ENCODE measurements around the gene NDEL1.

NDEL1 gene

GRCh38 chr17:8417806-8418205, 17.9 kb upstream of the NDEL1 start:
- DNase-seq (ENCODE audit: low read depth) = no peak

GRCh38 chr17:8418471-8418870, 17.2 kb upstream of the NDEL1 start:
- no peak for DNase-seq (ENCODE audit: low read depth)

- no peak for DNase-seq (ENCODE audit: low read depth)
Observed at GRCh38 chr17:8419305-8419704, 16.4 kb upstream of the NDEL1 start.

GRCh38 chr17:8420041-8420934, 15.4 kb upstream of the NDEL1 start:
- DNase-seq (ENCODE audit: low read depth) = no peak

GRCh38 chr17:8421571-8421970, 14.1 kb upstream of the NDEL1 start:
- no peak for DNase-seq (ENCODE audit: low read depth)

GRCh38 chr17:8426094-8426720, 9.5 kb upstream of the NDEL1 start:
- no peak for DNase-seq (ENCODE audit: low read depth)

GRCh38 chr17:8426802-8427201, 8.9 kb upstream of the NDEL1 start:
- DNase-seq (ENCODE audit: low read depth) = no peak

GRCh38 chr17:8430966-8431365, 4.7 kb upstream of the NDEL1 start:
- no peak for DNase-seq (ENCODE audit: low read depth)

- DNase-seq (ENCODE audit: low read depth) = peak; percentile 27
Observed at GRCh38 chr17:8436169-8436843, 622 bp downstream of the NDEL1 start.

- no peak for DNase-seq (ENCODE audit: low read depth)
Observed at GRCh38 chr17:8436844-8437171, 1.1 kb downstream of the NDEL1 start.

GRCh38 chr17:8438441-8438840, 2.8 kb downstream of the NDEL1 start:
- DNase-seq (ENCODE audit: low read depth) = no peak

GRCh38 chr17:8439681-8440080, 4.0 kb downstream of the NDEL1 start:
- no peak for DNase-seq (ENCODE audit: low read depth)

- no peak for DNase-seq (ENCODE audit: low read depth)
Observed at GRCh38 chr17:8441690-8442089, 6.0 kb downstream of the NDEL1 start.

- DNase-seq (ENCODE audit: low read depth) = no peak
Observed at GRCh38 chr17:8442310-8442709, 6.6 kb downstream of the NDEL1 start.

GRCh38 chr17:8443756-8444155, 8.1 kb downstream of the NDEL1 start:
- DNase-seq (ENCODE audit: low read depth) = no peak

GRCh38 chr17:8444494-8444893, 8.8 kb downstream of the NDEL1 start:
- DNase-seq (ENCODE audit: low read depth) = no peak

GRCh38 chr17:8445536-8445935, 9.9 kb downstream of the NDEL1 start:
- DNase-seq (ENCODE audit: low read depth) = no peak

- no peak for DNase-seq (ENCODE audit: low read depth)
Observed at GRCh38 chr17:8447799-8448198, 12.1 kb downstream of the NDEL1 start.

- no peak for DNase-seq (ENCODE audit: low read depth)
Observed at GRCh38 chr17:8448310-8448709, 12.6 kb downstream of the NDEL1 start.

GRCh38 chr17:8451933-8452614, 16.4 kb downstream of the NDEL1 start:
- no peak for DNase-seq (ENCODE audit: low read depth)

GRCh38 chr17:8453326-8453725, 17.6 kb downstream of the NDEL1 start:
- DNase-seq (ENCODE audit: low read depth) = no peak

GRCh38 chr17:8455665-8456209, 20.1 kb downstream of the NDEL1 start:
- no peak for DNase-seq (ENCODE audit: low read depth)

All from activated gamma-delta T cell treated with anti-CD3 and anti-CD28 coated beads, Interleukin-2, amount 50 U/mL, for 16 hours (primary cell).